Activated naive CD4-positive, alpha-beta T cell treated with anti-CD3 and anti-CD28 coated beads, Interleukin-2, amount 10 ng/mL, durations not matched to agents 7 days and 5 days (primary cell): ENCODE measurements around the gene FNIP2.
"Not testable (repeated sequence)": the region's sequence is repeated elsewhere in the genome, so short reads cannot be mapped to it uniquely, and the experiment has no call there.

ENCODE experiments used
- CTCF ChIA-PET: fragments of 350-600 bp; sonication (Branson Sonifier 250); formaldehyde crosslinking; loops from one replicate; lab custom pipeline; 2021; ENCODE audit warnings: antibody characterized with exemption; lab: Charles Lee
- DNase-seq: peaks from one replicate; pipeline ENCODE4 v3.0.0-alpha.2; 2020
- H3K27ac Mint-ChIP-seq: one replicate; pipeline ENCODE4 v1.8.0; 2021; ENCODE audit warnings: mild to moderate bottlenecking, moderate library complexity, mixed read lengths
- H3K27me3 Mint-ChIP-seq: one replicate; pipeline ENCODE4 v1.8.0; 2021; ENCODE audit warnings: mild to moderate bottlenecking, mixed read lengths
- H3K36me3 Mint-ChIP-seq: one replicate; pipeline ENCODE4 v1.8.0; 2021; ENCODE audit warnings: mixed read lengths
- H3K4me1 Mint-ChIP-seq: one replicate; pipeline ENCODE4 v1.8.0; 2021; ENCODE audit warnings: mixed read lengths
- H3K4me3 Mint-ChIP-seq: one replicate; pipeline ENCODE4 v1.8.0; 2021; ENCODE audit warnings: mild to moderate bottlenecking, moderate library complexity, mixed read lengths
- H3K9me3 Mint-ChIP-seq: one replicate; pipeline ENCODE4 v1.8.0; 2021; ENCODE audit warnings: mixed read lengths

Gene FNIP2

DNA sequence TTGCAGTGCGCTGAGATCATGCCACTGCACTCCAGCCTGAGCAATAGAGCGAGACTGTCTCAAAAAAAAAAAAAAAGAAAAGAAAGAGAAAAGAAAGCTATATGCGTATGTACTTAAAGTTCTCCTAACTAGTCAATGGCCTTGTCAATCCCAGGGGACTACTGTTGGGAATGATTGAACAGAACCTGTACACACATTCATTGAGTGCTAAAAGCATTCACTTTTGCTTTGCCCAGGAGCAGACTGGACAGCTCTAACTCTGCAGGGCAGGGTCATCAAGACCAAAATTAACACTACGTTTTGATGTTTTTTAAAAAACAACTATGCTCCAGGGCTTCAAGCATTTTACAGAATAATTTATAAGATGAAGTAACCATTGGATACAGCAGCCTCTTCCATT lies 106.2 kb downstream of the FNIP2 start:
- no peak overlapping the region for H3K27ac Mint-ChIP-seq
- no peak overlapping the region for H3K4me3 Mint-ChIP-seq
- peaks cover 40% of the 10 kb centered on the region for H3K36me3 Mint-ChIP-seq
- peaks cover 5% of the 10 kb centered on the region for H3K4me1 Mint-ChIP-seq
- DNase-seq: no peak
- no peaks in the 10 kb centered on the region for H3K27me3 Mint-ChIP-seq
- peaks cover 8% of the 10 kb centered on the region for H3K9me3 Mint-ChIP-seq
- CTCF ChIA-PET: interaction anchor here (0.7 to 2.0 kb wide), 3 partner anchors 14 to 21 kb away, joined by 3 to 6 read pairs (median 3); no protein-coding TSS in a partner anchor

DNA sequence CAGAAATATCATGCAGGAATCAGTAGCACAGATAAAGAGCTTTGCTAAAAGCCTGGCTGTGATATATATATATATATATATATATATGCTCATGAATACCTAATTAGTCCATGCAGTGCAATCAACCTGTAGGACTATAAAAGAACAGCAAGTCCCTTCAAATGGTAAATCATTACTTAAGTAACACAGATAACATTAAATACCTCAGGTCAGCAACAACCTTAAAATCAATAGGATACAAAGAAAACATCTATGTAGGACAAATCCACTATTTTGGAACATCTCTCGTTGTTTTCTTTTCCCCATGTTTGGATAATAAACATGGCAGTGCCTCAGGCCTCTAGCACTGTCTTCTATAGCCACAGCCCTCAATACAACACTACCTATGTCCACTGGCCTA lies 106.6 kb downstream of the FNIP2 start:
- Mint-ChIP-seq H3K9me3 (peaks cover 8% of the 10 kb centered on the region), H3K27me3 (no peaks in the 10 kb centered on the region), H3K36me3 (peaks cover 39% of the 10 kb centered on the region), H3K4me3 (no peak overlapping the region), H3K27ac (no peak overlapping the region), H3K4me1 (peaks cover 5% of the 10 kb centered on the region)
- CTCF ChIA-PET: interaction anchor here (0.7 kb wide), 1 partner anchor 15 kb away, joined by 3 read pairs; no protein-coding TSS in a partner anchor
- no peak for DNase-seq

DNA sequence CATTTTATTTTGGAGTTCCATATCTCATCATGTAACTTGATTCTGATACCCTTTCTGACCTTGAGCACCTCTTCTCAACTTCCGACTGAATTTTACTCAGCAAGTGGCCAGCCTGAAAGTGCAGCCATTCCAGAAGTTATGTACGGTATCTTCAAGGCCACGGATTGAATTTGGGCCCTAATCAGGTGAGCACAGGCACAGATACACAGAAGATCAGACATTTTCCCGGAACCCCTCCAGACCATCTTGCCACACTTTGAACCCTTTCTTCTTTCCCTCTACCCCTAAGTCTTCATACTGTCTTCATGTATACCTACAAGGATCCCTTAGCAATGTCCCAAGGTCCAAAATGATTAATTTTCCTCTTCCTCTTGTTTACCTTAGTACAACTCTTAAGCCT lies 108.2 kb downstream of the FNIP2 start:
- CTCF ChIA-PET: interaction anchor here (0.9 kb wide), 1 partner anchor 325 kb away, joined by 3 read pairs; no protein-coding TSS in a partner anchor
- no peak overlapping the region for H3K4me3 Mint-ChIP-seq
- DNase-seq: no peak
- no peaks in the 10 kb centered on the region for H3K27me3 Mint-ChIP-seq
- H3K27ac Mint-ChIP-seq: no peak overlapping the region
- H3K9me3 Mint-ChIP-seq: peaks cover 8% of the 10 kb centered on the region
- peaks cover 5% of the 10 kb centered on the region for H3K4me1 Mint-ChIP-seq
- peaks cover 35% of the 10 kb centered on the region for H3K36me3 Mint-ChIP-seq

DNA sequence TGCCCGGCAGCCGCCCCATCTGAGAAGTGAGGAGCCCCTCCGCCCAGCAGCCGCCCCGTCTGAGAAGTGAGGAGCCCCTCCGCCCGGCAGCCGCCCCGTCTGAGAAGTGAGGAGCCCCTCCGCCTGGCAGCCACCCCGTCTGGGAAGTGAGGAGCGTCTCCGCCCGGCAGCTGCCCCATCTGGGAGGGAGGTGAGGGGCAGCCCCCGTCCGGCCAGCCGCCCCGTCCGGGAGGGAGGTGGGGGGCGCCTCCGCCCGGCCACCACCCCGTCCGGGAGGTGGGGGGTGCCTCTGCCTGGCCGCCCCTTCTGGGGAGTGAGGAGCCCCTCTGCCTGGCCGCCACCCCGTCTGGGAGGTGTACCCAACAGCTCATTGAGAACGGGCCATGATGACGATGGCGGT lies 113.3 kb downstream of the FNIP2 start:
- H3K4me1 Mint-ChIP-seq, DNase-seq, CTCF ChIA-PET, H3K27me3 Mint-ChIP-seq, H3K27ac Mint-ChIP-seq, H3K4me3 Mint-ChIP-seq, H3K9me3 Mint-ChIP-seq: not testable (repeated sequence)
- peaks cover 40% of the 10 kb centered on the region for H3K36me3 Mint-ChIP-seq

DNA sequence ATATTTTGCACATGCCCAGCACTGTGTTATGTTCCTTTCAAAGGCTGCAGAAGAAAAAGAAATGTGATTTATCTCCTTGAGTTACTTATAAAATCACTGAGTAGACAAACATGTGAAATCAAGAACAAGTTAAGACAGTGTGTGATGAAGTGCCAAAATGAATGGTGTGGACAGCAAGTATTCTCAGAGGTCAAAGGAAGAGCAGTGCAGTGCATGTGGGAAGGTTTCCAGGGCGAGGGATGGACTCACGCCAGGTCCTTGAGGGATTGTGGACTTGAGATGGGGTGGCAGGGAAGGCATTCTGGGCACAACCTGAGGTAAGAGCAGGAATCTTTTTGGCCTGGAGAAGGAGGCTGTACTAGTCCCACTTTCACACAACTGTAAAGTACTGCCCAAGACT lies 115.5 kb downstream of the FNIP2 start:
- Mint-ChIP-seq H3K4me1 (no peaks in the 10 kb centered on the region), H3K36me3 (peaks cover 25% of the 10 kb centered on the region), H3K27me3 (no peaks in the 10 kb centered on the region), H3K4me3 (no peak overlapping the region), H3K9me3 (peaks cover 1% of the 10 kb centered on the region), H3K27ac (peak overlapping the region; percentile 20)
- DNase-seq: no peak
- CTCF ChIA-PET: no interaction called here

DNA sequence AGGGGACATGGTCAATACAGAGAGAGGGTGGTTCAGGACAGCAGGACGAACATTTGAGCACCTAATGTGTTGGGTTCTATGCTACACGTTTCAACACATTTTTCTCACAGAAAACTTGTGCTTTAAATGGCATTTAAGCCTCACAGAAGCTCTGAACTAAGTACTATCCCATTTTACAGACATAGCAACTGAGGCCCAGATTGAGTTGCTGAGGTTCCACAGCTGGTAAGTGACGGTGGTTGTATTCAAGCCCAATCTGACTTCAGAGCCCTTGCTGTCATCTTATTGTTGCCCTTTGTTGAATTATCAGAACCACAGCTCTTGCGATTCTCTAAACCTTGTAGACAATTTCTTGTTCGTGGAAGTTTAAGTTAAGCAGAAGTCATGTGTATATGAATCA lies 116.7 kb downstream of the FNIP2 start:
- CTCF ChIA-PET: no interaction called here
- DNase-seq: no peak
- Mint-ChIP-seq H3K27me3 (no peaks in the 10 kb centered on the region), H3K9me3 (no peaks in the 10 kb centered on the region), H3K4me1 (no peaks in the 10 kb centered on the region), H3K27ac (no peak overlapping the region), H3K36me3 (peaks cover 19% of the 10 kb centered on the region), H3K4me3 (no peak overlapping the region)

DNA sequence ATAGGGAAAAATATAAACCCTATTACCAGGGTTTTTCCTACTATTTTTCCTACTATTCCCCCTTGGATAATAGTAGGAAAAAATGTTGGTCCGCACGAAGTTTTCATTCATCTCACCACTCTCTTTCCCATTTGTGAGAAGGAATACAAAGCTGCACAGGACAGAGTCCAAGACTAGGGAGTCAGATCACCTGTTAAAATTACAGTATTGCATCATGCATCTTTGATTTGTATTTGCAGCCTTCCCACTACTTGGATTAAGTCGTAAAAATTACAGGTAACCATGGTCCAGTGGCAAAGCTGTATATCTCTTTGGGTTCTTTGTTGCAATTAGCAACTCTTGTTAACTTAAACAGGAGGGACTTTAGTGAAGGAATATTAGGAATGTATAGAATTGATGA lies 121.5 kb downstream of the FNIP2 start:
- CTCF ChIA-PET: no interaction called here

DNA sequence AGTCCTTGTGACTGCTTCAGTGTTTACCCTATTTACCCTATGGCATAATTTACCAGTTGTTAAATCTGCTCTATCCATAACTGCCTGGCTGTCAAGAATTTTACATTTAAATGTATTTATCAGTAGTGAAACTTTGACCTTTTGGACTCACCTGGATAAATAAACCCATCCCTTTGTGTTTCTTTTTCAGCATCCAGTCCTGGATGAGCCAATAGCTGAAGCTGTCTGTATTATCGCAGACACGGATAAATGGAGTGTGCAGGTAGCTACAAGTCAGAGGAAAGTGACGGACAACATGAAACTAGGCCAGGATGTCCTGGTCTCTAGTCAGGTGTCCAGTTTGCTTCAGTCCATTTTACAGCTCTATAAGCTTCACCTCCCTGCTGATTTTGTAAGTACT lies 122.4 kb downstream of the FNIP2 start:
- no peaks in the 10 kb centered on the region for H3K4me1 Mint-ChIP-seq
- no peak overlapping the region for H3K4me3 Mint-ChIP-seq
- no peaks in the 10 kb centered on the region for H3K9me3 Mint-ChIP-seq
- no peaks in the 10 kb centered on the region for H3K27me3 Mint-ChIP-seq
- H3K27ac Mint-ChIP-seq: no peak overlapping the region
- no peak for DNase-seq
- peaks cover 23% of the 10 kb centered on the region for H3K36me3 Mint-ChIP-seq
- CTCF ChIA-PET: no interaction called here

More for the DNA sequence above, 121.5 kb downstream of the FNIP2 start:
- no peak overlapping the region for H3K27ac Mint-ChIP-seq
- H3K4me1 Mint-ChIP-seq: no peaks in the 10 kb centered on the region
- peaks cover 20% of the 10 kb centered on the region for H3K36me3 Mint-ChIP-seq
- no peak for DNase-seq
- H3K4me3 Mint-ChIP-seq: no peak overlapping the region
- H3K9me3 Mint-ChIP-seq: no peaks in the 10 kb centered on the region
- no peaks in the 10 kb centered on the region for H3K27me3 Mint-ChIP-seq

DNA sequence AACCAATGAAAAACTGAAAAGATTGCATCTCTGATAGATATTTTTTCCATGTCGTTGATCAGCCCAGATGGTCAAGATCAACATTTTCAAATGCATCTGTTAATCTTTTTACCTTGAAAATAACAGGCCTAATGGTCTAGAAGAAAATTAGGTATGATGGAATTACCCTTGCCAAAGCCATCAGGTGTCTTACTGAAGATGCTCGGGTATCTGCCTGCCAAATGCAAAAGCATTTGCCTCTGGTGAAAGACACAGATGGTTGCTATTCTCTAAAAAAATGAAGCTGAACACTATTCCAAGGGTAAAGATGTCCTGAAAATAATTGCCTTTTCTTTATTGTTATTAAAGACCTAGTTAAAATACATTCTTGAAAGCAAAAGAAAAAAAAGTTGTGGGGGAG lies 126.0 kb downstream of the FNIP2 start:
- H3K27ac Mint-ChIP-seq: no peak overlapping the region
- no peak for DNase-seq
- no peaks in the 10 kb centered on the region for H3K4me1 Mint-ChIP-seq
- peaks cover 49% of the 10 kb centered on the region for H3K36me3 Mint-ChIP-seq
- H3K4me3 Mint-ChIP-seq: no peak overlapping the region
- CTCF ChIA-PET: no interaction called here
- peaks cover 4% of the 10 kb centered on the region for H3K9me3 Mint-ChIP-seq
- H3K27me3 Mint-ChIP-seq: no peaks in the 10 kb centered on the region

DNA sequence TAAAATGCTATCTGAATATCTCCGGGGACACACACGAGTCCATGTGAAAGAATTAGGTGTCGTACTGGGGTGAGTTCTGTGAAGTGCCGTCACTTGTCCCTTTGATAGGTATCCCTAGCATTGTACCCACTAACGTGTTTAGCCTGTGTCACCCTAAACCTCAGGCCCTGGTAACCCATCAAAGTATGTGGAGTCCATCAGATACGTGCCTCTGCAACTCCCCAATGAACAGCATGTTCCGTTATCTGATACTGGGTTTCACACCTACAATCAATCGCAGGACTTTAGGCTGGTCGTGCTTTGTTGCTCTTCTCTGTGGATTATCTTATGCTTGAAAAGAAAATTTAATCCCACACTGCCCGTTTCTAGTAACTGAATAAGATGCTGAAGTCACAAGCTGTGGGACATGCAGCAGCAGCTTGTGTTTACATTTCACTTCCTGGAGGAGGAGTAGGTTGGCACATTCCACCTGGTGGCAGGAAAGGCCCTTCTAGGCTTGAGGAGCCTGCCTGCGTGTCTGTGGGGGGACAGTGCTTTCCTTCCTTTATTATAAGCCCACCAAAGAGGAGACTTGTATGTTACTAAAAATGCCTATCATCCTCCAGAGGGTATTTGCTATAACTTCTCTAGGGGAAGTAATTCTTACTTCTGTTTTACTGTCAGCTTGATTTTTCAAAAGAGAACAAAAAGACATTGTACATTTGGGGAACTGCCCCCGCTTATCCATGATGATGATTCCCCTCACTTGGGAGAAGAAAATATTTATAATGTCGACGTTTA lies 127.2 kb downstream of the FNIP2 start:
- Mint-ChIP-seq H3K36me3 (peaks cover 50% of the 10 kb centered on the region), H3K27ac (no peak overlapping the region), H3K27me3 (no peaks in the 10 kb centered on the region), H3K4me3 (no peak overlapping the region), H3K9me3 (peaks cover 7% of the 10 kb centered on the region), H3K4me1 (no peaks in the 10 kb centered on the region)
- no peak for DNase-seq
- CTCF ChIA-PET: interaction anchor here (1.0 kb wide), 1 partner anchor 22 kb away, joined by 3 read pairs; no protein-coding TSS in a partner anchor

DNA sequence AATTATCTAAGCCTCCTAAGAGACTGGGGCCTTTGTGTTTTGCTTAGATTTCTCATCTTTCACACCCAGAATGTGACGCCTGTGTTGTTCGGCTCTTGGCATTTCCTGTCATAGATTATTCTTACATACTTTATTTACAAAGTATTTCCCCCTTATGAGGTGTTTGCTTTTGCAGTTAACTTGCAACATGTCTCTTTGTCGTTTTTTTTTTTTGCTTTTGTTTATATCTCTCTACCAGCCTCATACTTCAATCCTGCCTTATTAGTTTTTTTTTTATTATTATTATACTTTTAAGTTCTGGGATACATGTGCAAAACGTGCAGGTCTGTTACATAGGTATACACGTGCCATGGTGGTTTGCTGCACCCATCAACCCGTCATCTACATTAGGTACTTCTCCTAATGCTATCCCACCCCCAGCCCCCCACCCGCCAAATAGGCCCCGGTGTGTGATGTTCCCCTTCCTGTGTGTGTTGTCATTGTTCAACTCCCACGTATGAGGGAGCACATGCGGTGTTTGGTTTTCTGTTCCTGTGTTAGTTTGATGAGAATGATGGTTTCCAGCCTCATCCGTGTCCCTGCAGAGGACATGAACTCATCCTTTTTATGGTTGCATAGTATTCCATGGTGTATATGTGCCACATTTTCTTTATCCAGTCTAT lies 127.9 kb downstream of the FNIP2 start:
- not testable (repeated sequence) for DNase-seq, H3K27ac Mint-ChIP-seq, H3K4me1 Mint-ChIP-seq, H3K27me3 Mint-ChIP-seq, H3K4me3 Mint-ChIP-seq
- H3K9me3 Mint-ChIP-seq: peaks cover 12% of the 10 kb centered on the region
- CTCF ChIA-PET: interaction anchor here (1.0 kb wide), 1 partner anchor 23 kb away, joined by 3 read pairs; no protein-coding TSS in a partner anchor
- H3K36me3 Mint-ChIP-seq: peaks cover 54% of the 10 kb centered on the region

DNA sequence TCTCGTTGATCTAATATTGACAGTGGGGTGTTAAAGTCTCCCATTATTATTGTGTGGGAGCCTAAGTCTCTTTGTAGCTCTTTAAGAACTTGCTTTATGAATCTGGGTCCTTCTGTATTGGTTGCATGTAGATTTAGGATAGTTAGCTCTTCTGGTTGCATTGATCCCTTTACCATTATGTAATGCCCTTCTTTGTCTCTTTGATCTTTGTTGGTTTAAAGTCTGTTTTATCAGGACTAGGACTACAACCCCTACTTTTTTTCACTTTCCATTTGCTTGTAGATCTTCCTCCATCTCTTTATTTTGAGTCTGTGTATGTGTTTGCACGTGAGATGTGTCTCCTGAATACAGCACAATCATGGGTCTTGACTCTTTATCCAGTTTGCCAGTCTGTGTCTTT lies 131.6 kb downstream of the FNIP2 start:
- H3K9me3 Mint-ChIP-seq: peaks cover 12% of the 10 kb centered on the region
- not testable (repeated sequence) for DNase-seq, H3K27ac Mint-ChIP-seq, H3K4me3 Mint-ChIP-seq, H3K27me3 Mint-ChIP-seq
- CTCF ChIA-PET: interaction anchor here (0.9 kb wide), 1 partner anchor 273 kb away, joined by 3 read pairs; no protein-coding TSS in a partner anchor
- peaks cover 14% of the 10 kb centered on the region for H3K4me1 Mint-ChIP-seq
- peaks cover 64% of the 10 kb centered on the region for H3K36me3 Mint-ChIP-seq

DNA sequence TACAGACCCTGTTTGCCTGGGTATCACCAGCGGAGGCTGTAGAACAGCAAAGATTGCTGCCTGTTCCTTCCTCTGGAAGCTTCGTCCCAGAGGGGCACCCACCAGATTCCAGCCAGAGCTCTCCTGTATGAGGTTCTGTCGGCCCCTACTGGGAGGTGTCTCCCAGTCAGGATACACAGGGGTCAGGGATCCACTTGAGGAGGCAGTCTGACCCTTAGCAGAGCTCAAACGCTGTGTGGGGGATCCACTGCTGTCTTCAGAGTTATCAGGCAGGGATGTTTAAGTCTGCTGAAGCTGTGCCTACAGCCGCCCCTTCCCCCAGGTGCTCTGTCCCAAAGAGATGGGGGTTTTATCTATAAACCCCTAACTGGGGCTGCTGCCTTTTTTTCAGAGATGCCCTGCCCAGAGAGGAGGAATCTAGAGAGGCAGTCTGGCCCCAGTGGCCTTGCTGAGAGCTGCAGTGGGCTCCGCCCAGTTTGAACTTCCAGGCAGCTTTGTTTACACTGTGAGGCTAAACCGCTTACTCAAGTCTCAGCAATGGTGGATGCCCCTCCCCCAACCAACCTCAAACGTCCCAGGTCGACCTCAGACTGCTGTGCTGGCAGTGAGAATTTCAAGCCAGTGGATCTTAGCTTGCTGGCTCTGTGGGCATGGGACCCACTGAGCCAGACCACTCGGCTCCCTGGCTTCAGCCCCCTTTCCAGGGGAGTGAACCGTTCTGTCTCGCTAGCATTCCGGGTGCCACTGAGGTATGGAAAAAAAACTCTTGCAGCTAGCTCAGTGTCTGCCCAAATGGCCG lies 133.7 kb downstream of the FNIP2 start:
- DNase-seq: peak; percentile 64
- Mint-ChIP-seq H3K36me3 (peaks cover 53% of the 10 kb centered on the region), H3K4me1 (peaks cover 23% of the 10 kb centered on the region), H3K27ac (peak overlapping the region; percentile 25), H3K9me3 (peaks cover 10% of the 10 kb centered on the region)
- H3K27me3 Mint-ChIP-seq, H3K4me3 Mint-ChIP-seq, CTCF ChIA-PET: not testable (repeated sequence)

DNA sequence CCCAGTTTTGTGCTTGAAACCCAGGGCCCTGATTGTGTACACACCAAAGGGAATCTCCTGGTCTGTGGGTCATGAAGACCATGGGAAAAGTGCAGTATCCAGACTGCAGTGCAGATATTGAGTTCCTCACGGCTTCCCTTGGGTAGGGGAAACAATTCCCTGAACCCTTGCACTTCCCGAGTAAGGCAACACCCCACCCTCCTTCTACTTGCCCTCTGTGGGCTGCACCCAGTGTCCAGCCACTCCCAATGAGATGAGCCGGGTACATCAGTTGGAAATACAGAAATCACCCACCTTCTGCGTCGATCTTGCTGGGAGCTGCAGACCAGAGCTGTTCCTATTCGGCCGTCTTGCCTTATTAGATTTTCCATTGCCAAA lies 134.2 kb downstream of the FNIP2 start:
- Mint-ChIP-seq H3K9me3 (peaks cover 10% of the 10 kb centered on the region), H3K4me3 (no peak overlapping the region), H3K4me1 (peaks cover 23% of the 10 kb centered on the region), H3K27ac (no peak overlapping the region), H3K27me3 (no peaks in the 10 kb centered on the region), H3K36me3 (peaks cover 48% of the 10 kb centered on the region)
- DNase-seq: no peak
- CTCF ChIA-PET: no interaction called here
